ENCODE data around the gene JCAD. TPM values are rescaled to one million over a fixed set of nuclear protein-coding genes. Genes with fewer than 3 reads are reported as not detected.

Gene JCAD
- polyA plus RNA-seq, 4 donors: 0.22 to 5.0 (median 2.2) TPM

DNA sequence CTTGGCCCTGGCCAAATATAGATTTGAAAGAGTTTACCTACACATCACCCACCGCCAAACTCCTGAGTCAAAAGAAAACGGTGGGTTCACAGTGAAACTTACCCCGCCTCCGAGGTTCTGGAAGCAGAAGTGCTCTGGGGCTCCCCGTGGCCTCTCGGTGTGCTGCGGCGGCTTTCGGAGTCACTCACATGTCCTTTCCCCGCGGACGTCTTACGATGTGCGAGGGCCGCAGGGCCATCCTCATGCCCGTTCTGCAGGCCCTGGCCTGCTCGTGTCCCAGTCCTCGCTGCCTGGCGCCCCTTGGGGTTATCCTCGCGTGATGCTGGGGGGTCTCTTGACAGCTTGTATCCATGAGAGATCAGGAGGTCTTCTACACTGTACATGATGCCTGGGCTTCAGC, 12.0 kb downstream of the JCAD start:
- Histone ChIP-seq H3K36me3 (ENCODE audit: control insufficient read depth in 3 of 3, insufficient read depth in 2 of 3, low read depth in 1 of 3, low read length in 3 of 3) (peaks cover 0 to 4% (median 0%) of the 10 kb centered on the region in 3 donors), H3K27ac (ENCODE audit: low read depth in 1 of 3, low read length in 2 of 3) (no peak overlapping the region), H3K9me3 (ENCODE audit: control insufficient read depth in 2 of 2, insufficient read depth in 1 of 2, low read depth in 1 of 2, low read length in 1 of 2) (no peaks in the 10 kb centered on the region), H3K4me3 (ENCODE audit: low read depth in 1 of 3, low read length in 3 of 3) (no peak overlapping the region), H3K4me1 (ENCODE audit: control insufficient read depth in 3 of 3, insufficient read depth in 2 of 3, low read depth in 1 of 3, low read length in 2 of 3) (no peaks in the 10 kb centered on the region), H3K27me3 (ENCODE audit: control insufficient read depth in 3 of 3, insufficient read depth in 3 of 3, low read length in 3 of 3) (peaks cover 0 to 4% (median 0%) of the 10 kb centered on the region in 3 donors)
- 92 to 97% (median 95%) methylated on average over 19 to 21 of the region's 21 CpGs for WGBS, 3 donors
- FAIRE-seq: no peak
- no peak for DNase-seq

DNA sequence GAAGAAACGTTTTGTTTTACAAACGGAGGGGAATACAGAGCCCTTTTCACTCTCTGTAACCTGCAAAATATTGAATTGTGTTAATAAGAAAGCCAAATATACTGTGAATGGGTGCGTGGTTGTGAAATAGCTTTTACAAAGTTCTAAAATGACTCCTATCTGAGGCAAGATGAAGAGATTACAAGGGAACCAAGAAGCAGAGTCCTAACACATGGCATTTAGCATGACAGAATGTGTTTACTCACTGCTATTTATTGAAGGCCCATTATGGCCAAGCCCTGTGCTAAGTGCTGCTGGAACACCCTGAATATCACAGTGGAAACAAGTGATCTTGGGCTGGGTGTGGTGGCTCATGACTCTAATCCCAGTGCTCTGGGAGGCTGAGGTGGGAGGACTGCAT, 12.9 kb downstream of the JCAD start:
- Histone ChIP-seq H3K9me3 (ENCODE audit: control insufficient read depth in 2 of 2, insufficient read depth in 1 of 2, low read depth in 1 of 2, low read length in 1 of 2) (no peaks in the 10 kb centered on the region), H3K4me3 (ENCODE audit: low read depth in 1 of 3, low read length in 3 of 3) (no peak overlapping the region), H3K27me3 (ENCODE audit: control insufficient read depth in 3 of 3, insufficient read depth in 3 of 3, low read length in 3 of 3) (peaks cover 0 to 4% (median 0%) of the 10 kb centered on the region in 3 donors), H3K4me1 (ENCODE audit: control insufficient read depth in 3 of 3, insufficient read depth in 2 of 3, low read depth in 1 of 3, low read length in 2 of 3) (no peaks in the 10 kb centered on the region), H3K36me3 (ENCODE audit: control insufficient read depth in 3 of 3, insufficient read depth in 2 of 3, low read depth in 1 of 3, low read length in 3 of 3) (peaks cover 0 to 4% (median 0%) of the 10 kb centered on the region in 3 donors), H3K27ac (ENCODE audit: low read depth in 1 of 3, low read length in 2 of 3) (no peak overlapping the region)
- WGBS, 3 donors: 45 to 77% (median 51%) methylated on average over 3 of the region's 3 CpGs
- DNase-seq (no peak), FAIRE-seq (no peak)

- peaks cover 0 to 4% (median 0%) of the 10 kb centered on the region in 3 donors for H3K27me3 ChIP-seq (ENCODE audit: control insufficient read depth in 3 of 3, insufficient read depth in 3 of 3, low read length in 3 of 3)
- FAIRE-seq (no peak), DNase-seq (no peak)
- H3K4me3 ChIP-seq (ENCODE audit: low read depth in 1 of 3, low read length in 3 of 3): no peak overlapping the region
- peaks cover 0 to 4% (median 0%) of the 10 kb centered on the region in 3 donors for H3K36me3 ChIP-seq (ENCODE audit: control insufficient read depth in 3 of 3, insufficient read depth in 2 of 3, low read depth in 1 of 3, low read length in 3 of 3)
- no peak overlapping the region for H3K27ac ChIP-seq (ENCODE audit: low read depth in 1 of 3, low read length in 2 of 3)
- no peaks in the 10 kb centered on the region for H3K4me1 ChIP-seq (ENCODE audit: control insufficient read depth in 3 of 3, insufficient read depth in 2 of 3, low read depth in 1 of 3, low read length in 2 of 3)
- 76 to 83% (median 80%) methylated on average over 7 of the region's 7 CpGs for WGBS, 3 donors
- no peaks in the 10 kb centered on the region for H3K9me3 ChIP-seq (ENCODE audit: control insufficient read depth in 2 of 2, insufficient read depth in 1 of 2, low read depth in 1 of 2, low read length in 1 of 2)
Measured at GRCh38 chr10:30045961-30046360, 13.4 kb downstream of the JCAD start.

DNA sequence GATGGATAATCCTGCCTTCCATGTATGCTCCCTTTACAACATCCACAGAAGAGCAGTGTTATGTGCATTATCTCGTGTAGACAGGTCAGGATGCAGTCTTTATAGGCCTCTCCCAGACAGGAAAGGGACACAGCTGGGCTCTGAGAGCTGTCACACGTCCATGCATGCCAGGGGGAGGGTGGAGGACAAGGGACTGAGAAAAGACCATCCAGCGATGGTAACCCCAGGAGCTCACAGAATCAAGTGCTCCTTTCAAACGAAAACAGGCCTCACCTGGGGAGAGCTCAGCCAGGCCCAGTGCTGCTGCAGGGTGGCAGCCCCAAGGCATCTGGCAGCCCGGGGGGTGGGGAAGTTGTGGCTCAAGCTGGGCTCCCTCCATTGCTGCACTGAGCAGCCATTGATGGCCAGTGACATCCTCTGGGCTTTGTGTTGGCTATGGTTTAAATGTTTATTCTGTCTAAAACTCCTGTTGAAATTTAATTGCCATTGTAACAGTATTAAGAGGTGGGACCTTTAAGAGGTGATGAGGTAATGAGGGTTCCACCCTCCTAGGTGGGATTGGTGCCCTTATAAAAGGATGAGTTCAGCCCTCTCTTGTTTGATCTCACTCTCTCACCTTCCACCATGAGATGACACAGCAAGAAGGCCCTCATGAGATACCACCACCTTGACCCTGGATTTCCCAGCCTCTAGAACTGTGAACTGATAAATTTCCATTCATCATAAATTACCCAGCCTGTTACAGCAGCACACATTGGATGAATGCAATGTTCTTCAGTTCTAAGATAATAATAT, 15.7 kb downstream of the JCAD start:
- Histone ChIP-seq H3K4me1 (ENCODE audit: control insufficient read depth in 3 of 3, insufficient read depth in 2 of 3, low read depth in 1 of 3, low read length in 2 of 3) (no peaks in the 10 kb centered on the region), H3K27ac (ENCODE audit: low read depth in 1 of 3, low read length in 2 of 3) (no peak overlapping the region), H3K4me3 (ENCODE audit: low read depth in 1 of 3, low read length in 3 of 3) (no peak overlapping the region), H3K9me3 (ENCODE audit: control insufficient read depth in 2 of 2, insufficient read depth in 1 of 2, low read depth in 1 of 2, low read length in 1 of 2) (no peaks in the 10 kb centered on the region), H3K27me3 (ENCODE audit: control insufficient read depth in 3 of 3, insufficient read depth in 3 of 3, low read length in 3 of 3) (no peaks in the 10 kb centered on the region), H3K36me3 (ENCODE audit: control insufficient read depth in 3 of 3, insufficient read depth in 2 of 3, low read depth in 1 of 3, low read length in 3 of 3) (peaks cover 0 to 9% (median 0%) of the 10 kb centered on the region in 3 donors)
- FAIRE-seq (no peak), DNase-seq (no peak)
- 60 to 70% (median 68%) methylated on average over 5 of the region's 5 CpGs for WGBS, 3 donors

DNA sequence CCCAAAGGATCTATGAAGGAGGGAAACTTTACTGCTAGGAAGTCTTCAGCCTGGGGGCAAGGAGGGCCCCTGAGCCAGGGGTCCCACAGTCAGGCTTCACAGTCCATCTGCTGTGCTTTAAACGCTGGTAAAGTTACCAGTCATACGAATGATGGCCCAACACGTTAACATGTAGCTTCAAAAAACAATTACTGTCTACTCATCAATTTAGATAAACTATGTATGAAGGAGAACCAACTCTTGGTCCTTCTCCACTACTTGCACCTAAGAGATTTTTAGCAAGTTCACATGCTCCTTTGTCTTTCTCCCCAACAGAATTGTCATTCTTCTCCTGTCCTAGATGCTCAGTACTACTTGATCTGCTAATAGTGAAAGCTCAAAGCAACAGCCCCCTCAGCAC, 16.6 kb downstream of the JCAD start:
- DNase-seq (no peak), FAIRE-seq (no peak)
- Histone ChIP-seq H3K27me3 (ENCODE audit: control insufficient read depth in 3 of 3, insufficient read depth in 3 of 3, low read length in 3 of 3) (no peaks in the 10 kb centered on the region), H3K4me3 (ENCODE audit: low read depth in 1 of 3, low read length in 3 of 3) (no peak overlapping the region), H3K27ac (ENCODE audit: low read depth in 1 of 3, low read length in 2 of 3) (no peak overlapping the region), H3K9me3 (ENCODE audit: control insufficient read depth in 2 of 2, insufficient read depth in 1 of 2, low read depth in 1 of 2, low read length in 1 of 2) (no peaks in the 10 kb centered on the region), H3K36me3 (ENCODE audit: control insufficient read depth in 3 of 3, insufficient read depth in 2 of 3, low read depth in 1 of 3, low read length in 3 of 3) (peaks cover 0 to 9% (median 0%) of the 10 kb centered on the region in 3 donors), H3K4me1 (ENCODE audit: control insufficient read depth in 3 of 3, insufficient read depth in 2 of 3, low read depth in 1 of 3, low read length in 2 of 3) (no peaks in the 10 kb centered on the region)
- WGBS, 3 donors: 90 to 97% (median 94%) methylated on average over 3 of the region's 3 CpGs

- Histone ChIP-seq H3K27me3 (ENCODE audit: control insufficient read depth in 3 of 3, insufficient read depth in 3 of 3, low read length in 3 of 3) (no peaks in the 10 kb centered on the region), H3K36me3 (ENCODE audit: control insufficient read depth in 3 of 3, insufficient read depth in 2 of 3, low read depth in 1 of 3, low read length in 3 of 3) (peaks cover 0 to 7% (median 0%) of the 10 kb centered on the region in 3 donors), H3K9me3 (ENCODE audit: control insufficient read depth in 2 of 2, insufficient read depth in 1 of 2, low read depth in 1 of 2, low read length in 1 of 2) (no peaks in the 10 kb centered on the region), H3K27ac (ENCODE audit: low read depth in 1 of 3, low read length in 2 of 3) (peak overlapping the region in 1 of 3 donors; percentile 4), H3K4me3 (ENCODE audit: low read depth in 1 of 3, low read length in 3 of 3) (no peak overlapping the region), H3K4me1 (ENCODE audit: control insufficient read depth in 3 of 3, insufficient read depth in 2 of 3, low read depth in 1 of 3, low read length in 2 of 3) (no peaks in the 10 kb centered on the region)
- FAIRE-seq: no peak
- DNase-seq: no peak
- 59 to 64% (median 61%) methylated on average over 8 of the region's 8 CpGs for WGBS, 3 donors
Measured at GRCh38 chr10:30041196-30042105, 17.9 kb downstream of the JCAD start.

DNA sequence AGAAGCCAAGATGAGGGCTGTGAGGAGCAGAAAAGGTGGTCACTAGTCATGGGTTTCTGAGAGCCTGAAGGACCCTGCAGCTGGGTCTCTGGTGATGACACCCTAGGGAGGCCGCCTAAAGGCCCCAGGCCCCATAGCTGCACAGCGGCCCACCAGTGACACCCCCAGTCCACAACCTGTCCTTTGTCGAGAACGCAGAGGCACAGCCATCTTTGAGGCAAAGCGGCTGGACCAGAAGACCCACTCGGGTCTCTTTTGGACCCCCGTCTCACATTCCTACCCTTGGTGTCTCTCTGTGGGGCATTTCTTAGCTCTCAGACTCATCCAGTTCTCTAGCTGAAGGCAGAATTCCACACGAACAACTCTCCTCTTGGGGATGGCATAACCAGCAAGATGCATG, 18.8 kb downstream of the JCAD start:
- H3K27me3 ChIP-seq (ENCODE audit: control insufficient read depth in 3 of 3, insufficient read depth in 3 of 3, low read length in 3 of 3): no peaks in the 10 kb centered on the region
- no peak overlapping the region for H3K4me3 ChIP-seq (ENCODE audit: low read depth in 1 of 3, low read length in 3 of 3)
- peak overlapping the region in 1 of 3 donors; percentile 4 for H3K27ac ChIP-seq (ENCODE audit: low read depth in 1 of 3, low read length in 2 of 3)
- no peaks in the 10 kb centered on the region for H3K9me3 ChIP-seq (ENCODE audit: control insufficient read depth in 2 of 2, insufficient read depth in 1 of 2, low read depth in 1 of 2, low read length in 1 of 2)
- H3K4me1 ChIP-seq (ENCODE audit: control insufficient read depth in 3 of 3, insufficient read depth in 2 of 3, low read depth in 1 of 3, low read length in 2 of 3): no peaks in the 10 kb centered on the region
- FAIRE-seq (no peak), DNase-seq (no peak)
- WGBS, 3 donors: 85 to 91% (median 90%) methylated on average over 8 of the region's 8 CpGs
- peaks cover 0 to 4% (median 0%) of the 10 kb centered on the region in 3 donors for H3K36me3 ChIP-seq (ENCODE audit: control insufficient read depth in 3 of 3, insufficient read depth in 2 of 3, low read depth in 1 of 3, low read length in 3 of 3)

- Histone ChIP-seq H3K36me3 (ENCODE audit: control insufficient read depth in 3 of 3, insufficient read depth in 2 of 3, low read depth in 1 of 3, low read length in 3 of 3) (peaks cover 0 to 4% (median 0%) of the 10 kb centered on the region in 3 donors), H3K27ac (ENCODE audit: low read depth in 1 of 3, low read length in 2 of 3) (no peak overlapping the region)
- FAIRE-seq: no peak
Measured at GRCh38 chr10:30039988-30040387, 19.4 kb downstream of the JCAD start.

More at GRCh38 chr10:30039988-30040387, 19.4 kb downstream of the JCAD start:
- Histone ChIP-seq H3K27me3 (ENCODE audit: control insufficient read depth in 3 of 3, insufficient read depth in 3 of 3, low read length in 3 of 3) (no peaks in the 10 kb centered on the region), H3K4me1 (ENCODE audit: control insufficient read depth in 3 of 3, insufficient read depth in 2 of 3, low read depth in 1 of 3, low read length in 2 of 3) (no peaks in the 10 kb centered on the region), H3K9me3 (ENCODE audit: control insufficient read depth in 2 of 2, insufficient read depth in 1 of 2, low read depth in 1 of 2, low read length in 1 of 2) (no peaks in the 10 kb centered on the region), H3K4me3 (ENCODE audit: low read depth in 1 of 3, low read length in 3 of 3) (no peak overlapping the region)
- WGBS, 3 donors: 85 to 91% (median 88%) methylated on average over 8 of the region's 8 CpGs
- no peak for DNase-seq

Data from small intestine (tissue), 7 donors.